ENCODE results near the gene FBXW8.

- TF ChIP-seq CTCF (conservative IDR thresholded peaks at IDR 0.05) (no peak), EZH2 (IDR thresholded peaks at IDR 0.05; ENCODE audit: low read depth) (no peak)
Observed at GRCh38 chr12:117036547-117036946, 125.8 kb downstream of the FBXW8 start.

Data from PC-9 (cell line).